Smooth muscle cell of the brain vasculature (primary cell): ENCODE measurements around the gene FBXL5.
"Not testable (repeated sequence)": the region's sequence is repeated elsewhere in the genome, so short reads cannot be mapped to it uniquely, and the experiment has no call there.

Experiments
- DNase-seq: peaks from one replicate; pipeline ENCODE4 v3.0.0-alpha.2; 2012; ENCODE audit warnings: low read depth, low spot score

Gene FBXL5

DNA sequence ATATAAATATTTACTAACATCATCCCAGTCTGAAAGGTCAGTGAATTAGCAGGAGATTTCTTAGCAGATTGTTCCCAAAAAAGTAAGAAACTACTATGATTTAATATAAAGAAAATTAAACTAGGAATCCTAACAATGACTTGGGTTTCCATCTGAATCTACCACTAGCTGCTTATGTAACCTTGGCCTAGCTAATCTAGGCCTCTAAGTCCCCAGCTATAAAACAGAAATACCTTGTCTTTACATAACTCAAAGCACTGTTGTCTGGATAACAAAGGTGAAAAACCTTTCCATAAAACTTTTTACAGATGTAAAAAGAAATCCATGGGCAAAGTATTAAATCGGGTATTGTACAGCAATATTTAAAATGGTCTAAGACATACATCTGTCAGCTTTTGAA is 3.0 kb downstream of the FBXL5 start:
- no peak for DNase-seq

DNA sequence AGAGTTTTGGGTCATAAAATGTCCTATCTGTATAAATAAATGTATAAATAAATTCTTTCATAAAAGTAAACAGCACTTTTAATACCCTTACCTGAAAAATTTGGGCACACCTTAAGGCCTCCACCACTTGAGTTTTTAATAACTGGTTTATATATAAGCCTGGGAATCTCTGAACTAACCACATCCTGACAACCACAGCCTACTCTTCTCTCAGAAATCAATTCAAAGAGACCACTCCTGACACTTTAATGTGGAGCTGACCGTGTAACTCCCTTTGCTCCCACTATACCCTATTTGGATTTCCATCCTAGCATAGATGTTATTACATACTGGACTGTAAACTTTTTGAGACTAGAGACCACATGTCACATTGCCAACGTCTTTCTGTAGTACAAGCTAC is 3.5 kb downstream of the FBXL5 start:
- no peak for DNase-seq

DNA sequence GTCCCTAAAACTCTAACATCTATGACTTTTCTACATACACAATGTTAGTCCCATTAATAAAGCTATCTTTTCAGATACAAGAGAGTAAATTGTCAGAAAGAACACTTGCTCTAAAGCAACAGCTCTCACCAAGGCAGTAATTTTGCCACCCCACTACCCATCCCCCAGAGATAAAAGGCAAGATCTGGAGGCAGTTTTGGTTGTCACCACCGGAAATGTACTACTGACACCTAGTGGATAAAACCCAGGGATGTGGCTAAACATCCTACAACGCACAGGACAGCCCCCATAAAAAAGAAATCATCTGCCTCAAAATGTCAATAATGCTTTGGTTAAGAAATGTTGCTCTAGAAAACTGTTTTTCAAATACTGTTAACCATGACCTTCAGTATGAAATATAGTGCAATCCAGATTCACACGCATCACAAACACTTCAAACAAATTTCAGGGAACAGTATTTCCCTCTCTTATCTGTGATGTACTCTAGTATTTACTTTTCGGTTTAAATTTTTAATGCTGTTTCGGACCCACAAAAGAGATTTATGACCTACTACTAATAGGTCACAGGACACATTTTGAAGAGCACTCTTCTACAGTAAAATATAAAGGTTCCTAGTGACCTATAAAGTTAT is 5.1 kb downstream of the FBXL5 start:
- DNase-seq, result no peak

DNA sequence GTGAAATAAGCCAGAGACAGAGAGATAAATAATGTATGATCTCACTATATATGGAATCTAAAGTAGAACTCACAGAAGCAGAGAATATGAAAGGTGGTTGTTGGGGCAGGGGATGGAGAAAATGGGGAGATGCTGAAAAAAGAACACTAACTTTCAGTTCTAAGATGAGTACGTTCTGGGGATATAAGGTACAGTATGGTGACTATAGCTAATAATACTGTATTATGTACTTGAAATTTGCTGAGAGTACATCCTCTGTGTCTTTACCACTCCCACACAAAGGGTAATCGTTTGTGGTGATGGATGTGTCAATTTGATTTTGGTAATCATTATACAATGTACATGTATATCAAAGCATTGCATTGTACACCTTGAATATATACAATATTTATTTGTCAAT is 6.6 kb downstream of the FBXL5 start:
- DNase-seq, result no peak

DNA sequence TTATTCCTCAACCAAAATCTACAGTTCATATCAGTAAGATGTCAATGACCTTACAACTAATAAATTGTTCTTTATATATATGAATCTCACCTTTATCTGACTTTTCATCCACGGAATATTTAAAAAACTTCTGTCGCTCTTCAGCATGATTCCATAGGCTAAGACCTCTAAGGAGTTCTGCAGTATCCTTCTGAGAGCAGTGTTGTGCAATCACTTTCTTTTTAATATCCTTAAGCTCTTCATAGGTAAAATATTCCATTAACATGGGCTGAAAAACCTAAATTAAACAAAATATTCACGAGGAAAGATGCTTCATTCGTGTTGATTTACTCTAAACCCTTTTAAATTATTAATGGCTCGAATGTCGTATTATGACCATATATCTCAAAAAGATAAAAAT is 16.7 kb downstream of the FBXL5 start:
- no peak for DNase-seq

DNA sequence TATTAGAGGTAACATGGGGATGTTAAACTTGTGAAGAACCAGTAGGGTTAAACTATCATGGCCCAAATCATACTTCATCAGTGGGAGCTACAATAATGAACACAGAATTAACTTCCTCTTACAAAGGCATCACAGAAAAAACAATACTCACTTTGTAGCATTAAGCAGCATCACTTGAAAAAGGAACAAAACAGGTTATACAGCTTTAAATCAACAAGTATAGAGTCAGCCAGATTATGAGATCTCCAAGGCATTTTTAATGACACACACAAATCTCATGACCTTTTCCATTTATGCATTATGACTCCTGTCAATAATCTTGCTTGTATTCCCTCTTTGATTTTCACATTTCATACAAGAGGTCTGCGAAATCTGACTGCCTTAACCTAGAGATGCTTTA is 18.3 kb downstream of the FBXL5 start:
- DNase-seq, result no peak

DNA sequence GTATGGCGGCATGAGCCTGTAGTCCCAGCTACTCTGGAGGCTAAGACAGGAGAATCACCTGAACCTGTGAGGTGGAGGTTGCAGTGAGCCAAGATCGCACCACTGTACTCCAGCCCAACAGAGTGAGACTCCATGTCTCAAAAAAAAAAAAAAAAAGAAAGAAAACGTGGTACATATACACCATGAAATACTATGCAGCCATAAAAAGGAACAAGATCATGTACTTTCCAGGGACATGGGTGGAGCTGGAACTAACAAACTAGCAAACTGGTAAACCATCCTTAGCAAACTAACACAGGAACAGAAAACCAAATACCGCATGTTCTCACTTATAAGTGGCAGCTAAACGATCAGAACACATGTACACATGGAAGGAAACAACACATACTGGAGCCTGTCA is 37.8 kb downstream of the FBXL5 start:
- not testable (repeated sequence) for DNase-seq

DNA sequence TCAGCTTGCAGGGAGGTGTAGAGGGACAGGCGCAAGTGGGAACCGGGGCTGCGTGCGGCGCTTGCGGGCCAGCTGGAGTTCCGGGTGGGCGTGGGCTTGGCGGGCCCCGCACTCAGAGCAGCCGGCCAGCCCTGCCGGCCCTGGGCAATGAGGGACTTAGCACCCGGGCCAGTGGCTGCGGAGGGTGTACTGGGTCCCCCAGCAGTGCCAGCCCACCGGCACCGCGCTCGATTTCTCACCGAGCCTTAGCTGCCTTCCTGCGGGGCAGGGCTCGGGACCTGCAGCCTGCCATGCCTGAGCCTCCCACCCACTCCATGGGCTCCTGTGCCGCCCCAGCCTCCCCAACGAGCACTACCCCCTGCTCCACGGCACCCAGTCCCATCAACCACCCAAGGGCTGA is 40.3 kb downstream of the FBXL5 start:
- not testable (repeated sequence) for DNase-seq

DNA sequence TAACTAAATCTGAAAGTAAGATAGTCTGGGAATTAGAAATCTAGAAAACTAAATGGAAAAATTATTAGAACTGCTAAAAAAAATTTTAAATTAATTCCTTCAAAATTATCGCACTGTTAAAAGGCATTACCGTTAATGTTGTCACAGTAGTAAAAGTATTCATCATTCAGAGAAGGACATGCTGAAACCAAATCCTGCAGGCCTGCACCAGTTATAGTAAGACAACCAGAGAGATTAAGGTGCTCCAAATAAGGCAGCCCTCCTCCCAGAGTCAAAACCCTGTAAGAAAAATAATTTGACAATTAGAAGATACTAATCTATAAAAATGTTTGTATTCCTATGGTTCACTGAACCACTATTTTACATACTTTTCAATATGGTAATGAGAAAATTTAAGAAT is 43.0 kb downstream of the FBXL5 start:
- no peak for DNase-seq

DNA sequence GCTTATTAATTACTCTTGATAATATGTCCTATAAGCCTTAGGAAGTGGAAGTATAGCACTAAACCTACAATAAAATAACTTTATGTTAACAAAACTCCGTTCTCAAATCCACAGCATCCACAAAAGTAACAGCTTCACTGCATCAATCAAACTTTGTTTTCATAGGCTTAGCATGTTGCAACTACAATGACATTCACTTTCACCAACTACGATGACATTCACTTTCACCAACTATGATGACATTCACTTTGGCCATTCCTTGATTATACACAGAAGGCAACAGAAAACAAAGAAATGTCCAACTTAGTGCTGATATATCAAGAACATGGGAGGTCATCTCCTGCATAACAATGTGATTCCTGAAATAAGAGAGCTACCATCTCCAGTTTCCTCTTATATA is 44.3 kb downstream of the FBXL5 start:
- DNase-seq, result no peak

DNA sequence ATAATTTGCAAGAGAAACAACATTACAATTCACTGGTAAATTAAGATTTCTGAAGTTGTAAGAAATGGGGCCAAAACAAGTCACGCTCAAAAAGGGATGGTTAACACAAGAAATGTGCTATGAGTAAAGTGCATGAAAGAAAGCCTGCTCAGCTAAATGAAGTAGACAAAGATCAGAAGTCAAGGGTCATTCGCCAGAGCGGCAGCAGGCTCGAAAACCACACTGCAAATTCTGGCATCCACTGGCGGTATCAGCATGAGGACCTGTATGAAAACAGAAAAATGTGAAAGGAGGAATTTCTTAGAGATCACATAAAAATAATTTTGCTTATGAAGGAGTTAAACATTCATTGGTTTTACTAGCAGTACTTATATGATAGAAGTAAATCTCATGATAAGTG is 49.6 kb downstream of the FBXL5 start:
- no peak for DNase-seq

DNA sequence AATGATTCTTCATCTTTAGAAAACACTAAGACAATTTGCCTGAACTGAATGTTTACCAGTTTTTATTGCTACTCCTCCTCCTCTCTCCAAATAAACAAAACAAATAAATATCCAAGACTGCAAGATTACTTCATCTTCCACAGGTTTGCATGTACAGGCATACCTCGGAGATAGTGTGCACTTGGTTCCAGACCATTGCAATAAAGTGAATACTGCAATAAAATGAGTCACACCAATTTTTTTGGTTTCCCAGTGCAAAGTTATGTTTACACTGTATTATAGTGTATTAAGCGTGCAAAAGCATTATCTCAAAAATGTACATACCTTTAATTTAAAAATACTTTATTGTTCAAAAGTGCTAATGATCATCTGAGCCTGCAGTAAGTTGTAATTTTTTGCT is 53.3 kb downstream of the FBXL5 start:
- no peak for DNase-seq

DNA sequence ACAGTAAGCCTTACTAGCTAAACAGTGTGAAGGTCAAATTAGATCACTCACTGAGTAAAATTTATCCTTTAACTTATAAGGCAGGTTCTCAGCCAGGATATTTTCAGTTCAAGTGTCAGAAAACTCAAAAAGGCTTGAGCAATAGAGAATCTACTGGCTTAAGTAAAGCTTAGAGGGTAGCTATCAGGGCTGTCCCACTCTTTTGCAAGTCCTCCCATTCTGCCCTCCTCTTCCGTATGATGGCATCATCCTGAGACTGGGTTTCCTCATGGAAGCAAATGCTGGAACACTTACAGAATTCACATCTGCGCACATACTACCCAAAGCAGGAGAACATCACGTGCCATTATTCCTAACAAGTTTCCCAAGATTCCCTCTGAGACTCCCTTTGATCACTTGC is 55.0 kb downstream of the FBXL5 start:
- no peak for DNase-seq

DNA sequence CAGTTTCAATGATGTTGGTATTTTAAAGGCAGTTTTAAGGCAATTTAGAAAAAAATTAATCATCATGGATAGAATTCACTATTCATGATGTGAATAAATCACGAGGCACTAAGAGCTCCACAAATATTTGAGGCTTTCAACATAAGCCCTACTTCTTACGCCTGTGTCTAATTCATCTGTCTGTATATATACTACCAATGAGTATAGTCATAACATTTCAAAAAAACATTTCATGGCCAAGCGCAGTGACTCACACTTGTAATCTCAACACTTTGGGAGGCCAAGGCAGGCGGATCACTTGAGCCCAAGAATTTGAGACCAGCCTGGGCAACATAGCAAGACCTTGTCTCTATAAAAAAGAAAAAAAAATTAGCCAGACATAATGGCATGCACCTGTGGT is 56.5 kb downstream of the FBXL5 start:
- no peak for DNase-seq

DNA sequence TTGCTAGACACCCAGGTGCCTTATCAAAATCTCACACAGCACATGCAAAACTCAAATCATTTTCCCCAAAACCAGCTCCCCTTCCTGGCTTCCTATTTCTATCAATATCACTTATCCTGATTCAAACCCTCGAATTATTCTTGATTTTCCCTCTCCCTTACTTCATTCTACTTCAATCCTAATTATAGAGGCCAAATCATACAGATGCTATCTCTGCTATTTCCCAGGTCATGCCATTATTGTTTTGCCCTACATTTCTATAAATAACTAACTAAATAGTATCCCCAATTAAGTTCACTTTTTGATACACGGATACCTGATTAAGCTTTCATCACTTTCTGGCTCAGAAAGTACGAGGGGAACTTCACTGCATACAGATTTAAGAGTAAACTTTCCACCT is 62.4 kb downstream of the FBXL5 start:
- no peak for DNase-seq

DNA sequence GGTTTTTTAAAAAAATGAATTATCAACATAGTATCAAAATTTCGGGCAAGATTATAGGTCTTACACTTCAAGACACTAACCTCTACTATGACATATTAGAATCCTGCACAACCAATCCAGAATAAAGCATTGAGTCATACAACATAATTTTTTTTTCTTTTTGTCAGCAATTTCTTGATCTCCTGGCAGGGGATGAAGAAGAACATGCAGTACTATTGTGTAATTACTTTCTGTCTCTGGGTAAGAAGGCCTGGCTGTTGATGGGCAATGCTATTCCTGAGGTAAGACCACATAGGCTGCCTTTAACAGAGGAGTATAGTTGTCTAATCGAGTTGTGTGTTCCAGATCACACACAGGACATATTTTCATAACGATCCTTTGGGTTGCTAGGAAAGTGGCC is 67.5 kb downstream of the FBXL5 start:
- no peak for DNase-seq

DNA sequence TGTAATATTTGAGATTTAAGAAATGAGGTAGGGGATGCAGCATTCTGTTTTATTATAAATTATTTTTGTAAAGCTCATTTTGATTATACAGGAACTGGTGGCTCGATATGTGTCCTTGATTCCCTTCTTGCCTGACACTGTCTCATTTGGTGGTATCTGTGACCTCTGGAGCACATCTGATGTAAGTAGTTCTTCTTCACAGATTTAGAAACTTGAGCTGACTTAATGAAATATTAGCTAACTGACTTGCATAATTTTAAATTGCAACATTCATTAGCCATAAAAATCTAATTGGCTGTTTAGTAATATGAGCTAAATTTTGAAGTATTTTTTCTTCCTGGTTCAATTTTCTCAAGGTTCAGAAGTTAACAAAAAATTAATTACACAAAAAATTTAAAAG is 69.1 kb downstream of the FBXL5 start:
- no peak for DNase-seq

DNA sequence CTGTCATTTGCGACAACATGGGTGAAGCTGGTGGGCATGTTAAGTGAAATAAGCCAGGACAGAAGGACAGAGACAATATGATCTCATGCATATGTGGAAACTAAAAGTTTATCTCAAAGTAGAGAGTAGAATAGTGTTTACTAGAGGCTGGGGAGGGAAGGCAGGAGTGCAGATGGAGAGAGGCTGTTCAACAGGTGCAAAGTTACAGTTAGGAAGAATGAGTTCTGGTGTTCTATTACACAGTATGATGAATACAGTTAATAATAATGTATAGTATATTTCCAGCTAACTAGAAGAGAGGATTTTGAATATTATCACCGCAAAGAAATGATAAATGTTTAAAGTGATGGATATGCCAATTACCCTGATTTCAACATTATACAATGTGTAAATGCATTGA is 69.8 kb downstream of the FBXL5 start:
- no peak for DNase-seq

DNA sequence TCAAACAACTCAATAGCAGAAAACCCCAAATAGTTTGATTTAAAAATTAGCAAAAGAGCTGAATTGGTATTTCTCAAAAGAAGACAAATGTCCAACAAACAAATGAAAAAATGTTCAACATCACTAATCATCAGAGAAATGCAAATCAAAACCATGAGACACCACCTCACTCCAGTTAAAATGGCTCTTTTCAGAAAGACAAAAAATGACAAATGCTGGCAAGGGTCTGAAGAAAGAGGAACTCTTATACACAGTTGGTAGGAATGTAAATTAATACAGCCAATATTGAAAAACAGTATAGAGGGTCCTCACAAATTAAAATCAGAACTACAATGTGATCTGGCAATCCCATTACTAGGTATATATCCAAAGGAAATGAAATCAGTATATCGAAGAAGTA is 70.4 kb downstream of the FBXL5 start:
- DNase-seq, result no peak

DNA sequence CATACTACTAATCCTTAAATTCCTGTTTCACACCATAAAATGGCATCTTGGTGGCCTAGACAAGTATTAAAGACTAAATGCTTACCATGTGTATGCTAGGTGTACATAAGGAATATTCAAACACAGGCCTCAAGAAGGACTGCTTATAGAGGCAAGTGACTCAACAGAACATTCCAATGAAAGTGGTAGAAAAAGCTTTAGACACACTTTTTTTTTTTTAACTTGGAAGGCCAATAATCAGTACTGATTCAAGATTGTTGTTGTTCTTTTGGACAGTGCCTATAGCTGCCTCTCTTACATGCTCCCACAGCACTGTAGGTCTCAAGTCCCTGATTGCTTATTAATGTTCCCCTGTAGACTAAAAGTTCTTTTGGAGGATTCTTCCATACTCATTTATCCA is 77.6 kb downstream of the FBXL5 start:
- no peak for DNase-seq

DNA sequence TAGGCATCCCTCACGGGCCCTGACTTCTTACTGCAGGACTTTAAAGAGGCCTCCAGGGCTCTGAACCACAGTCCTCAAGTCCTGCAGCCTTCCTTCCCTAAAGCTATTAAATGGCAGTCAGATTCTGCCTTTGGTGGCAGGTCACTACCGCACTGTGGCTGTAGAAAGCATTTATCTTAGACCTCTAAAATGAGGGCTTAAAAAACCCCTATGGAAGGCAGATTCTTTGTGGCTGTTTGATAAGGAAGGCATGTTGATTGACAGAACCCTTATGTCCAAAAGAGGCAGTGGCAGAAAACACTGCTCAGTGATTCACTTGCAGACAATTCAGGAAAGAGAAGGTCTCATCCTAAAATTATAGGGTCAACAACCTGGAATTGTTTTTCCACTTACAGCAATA is 79.2 kb downstream of the FBXL5 start:
- DNase-seq, result no peak

DNA sequence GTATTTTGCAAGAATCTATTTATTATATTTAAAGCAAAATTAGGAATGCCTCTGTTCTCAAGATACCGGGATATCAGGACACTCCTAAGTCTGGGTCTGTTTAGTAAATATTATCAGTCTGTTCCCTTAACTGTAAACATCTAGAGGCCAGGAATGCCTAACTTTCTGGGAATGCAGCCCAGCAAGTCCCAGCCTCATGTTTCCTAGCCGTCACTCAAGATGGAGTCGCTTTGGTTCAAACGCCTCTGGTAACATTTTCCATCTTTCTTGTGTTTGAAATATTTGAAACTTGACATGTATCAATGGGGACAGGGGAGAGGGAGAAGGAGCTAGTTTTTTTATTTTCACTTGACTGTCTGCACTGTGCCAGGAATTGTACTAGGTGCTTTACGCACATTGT is 85.4 kb downstream of the FBXL5 start:
- no peak for DNase-seq

DNA sequence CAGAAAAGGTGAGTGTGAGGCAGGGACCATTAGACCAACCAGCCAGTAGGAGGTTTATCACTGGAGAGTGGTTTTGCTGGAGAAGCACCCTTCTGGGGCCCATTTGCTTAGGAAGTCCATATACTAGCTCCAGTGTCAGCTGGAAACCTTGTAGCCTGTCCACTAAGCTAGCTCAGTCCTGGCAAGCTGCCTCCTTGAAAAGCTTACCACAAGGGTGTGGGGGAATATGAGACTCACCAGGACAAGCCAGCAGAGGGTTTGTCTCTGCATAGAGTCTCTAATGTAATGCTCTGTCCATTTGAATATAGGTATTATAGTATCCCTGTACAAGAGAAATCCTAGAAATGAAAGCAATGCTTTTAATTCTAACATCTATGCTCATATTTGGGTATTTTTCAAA is 86.3 kb downstream of the FBXL5 start:
- no peak for DNase-seq

DNA sequence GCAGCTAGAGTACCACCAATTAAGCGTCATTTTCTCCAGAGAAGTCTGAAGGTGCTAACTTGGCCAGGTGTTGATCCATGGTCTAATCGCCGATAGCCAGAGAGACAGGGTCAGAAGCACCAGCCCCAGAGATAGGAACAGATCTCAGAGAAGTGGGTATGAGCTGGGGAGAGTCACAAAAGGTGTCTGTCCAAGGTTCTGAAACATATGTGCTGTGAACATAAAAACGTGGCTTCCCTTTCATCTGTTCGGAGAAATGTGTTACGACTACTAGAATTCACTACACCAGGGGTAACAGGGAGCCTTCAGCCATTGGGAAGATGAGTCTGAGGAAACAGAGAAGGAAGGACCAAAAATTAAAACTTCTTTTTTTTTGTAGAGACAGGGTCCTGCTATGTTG is 91.3 kb downstream of the FBXL5 start:
- no peak for DNase-seq

DNA sequence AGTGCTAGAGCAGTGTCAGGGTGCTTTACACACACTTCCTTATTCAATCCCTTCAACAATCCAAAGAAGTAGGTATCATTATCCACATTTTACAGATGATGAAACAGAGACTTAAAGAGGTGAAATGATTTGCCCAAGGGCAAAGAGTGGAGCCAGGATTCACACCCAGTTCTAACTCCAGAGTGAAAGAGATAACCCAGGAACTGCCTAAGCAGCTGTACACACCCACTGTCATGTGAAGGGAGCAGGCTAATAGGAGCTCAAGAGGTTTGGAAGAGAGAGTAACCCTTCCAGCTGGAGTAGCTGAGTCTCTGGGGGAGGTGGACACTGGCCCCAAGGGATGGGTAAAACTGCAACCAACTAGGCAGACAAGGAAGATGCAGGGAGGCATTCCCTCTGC is 92.5 kb downstream of the FBXL5 start:
- DNase-seq, result no peak
